Stimulated activated naive B cell treated with anti-CD40 and anti-IgM and Interleukin-4, amounts not matched to agents 10 μg/mL and 1 μg/mL and 100 μg/mL, for 72 hours (primary cell): ENCODE data around the gene TMEM82.

Experiments
- ATAC-seq, 2 donors: fragments of 150-1000 bp; cut with Tn5 transposase; replicated peaks; 2 replicates each; pipeline ENCODE4 v1.10.0; 2021; ENCODE audit warnings: moderate library complexity in 1 of 2
- DNase-seq: peaks from one replicate; pipeline ENCODE4 v3.0.0; 2021
- H3K27ac Mint-ChIP-seq: one replicate; pipeline ENCODE4 v1.8.0; 2022; ENCODE audit warnings: mild to moderate bottlenecking, mixed read lengths
- H3K27me3 Mint-ChIP-seq, 2 donors: one replicate each; pipeline ENCODE4 v1.8.0; 2022; ENCODE audit warnings: mixed read lengths in 2 of 2
- H3K36me3 Mint-ChIP-seq, 2 donors: one replicate each; pipeline ENCODE4 v1.8.0; 2022; ENCODE audit warnings: mixed read lengths in 2 of 2, mild to moderate bottlenecking in 1 of 2
- H3K4me1 Mint-ChIP-seq, 2 donors: one replicate each; pipeline ENCODE4 v1.8.0; 2022; ENCODE audit warnings: mixed read lengths in 2 of 2, mild to moderate bottlenecking in 1 of 2
- H3K4me3 Mint-ChIP-seq, 2 donors: one replicate each; pipeline ENCODE4 v1.8.0; 2022; ENCODE audit warnings: mild to moderate bottlenecking in 2 of 2, mixed read lengths in 2 of 2, moderate library complexity in 1 of 2
- H3K9me3 Mint-ChIP-seq, 2 donors: one replicate each; pipeline ENCODE4 v1.8.0; 2022; ENCODE audit warnings: mixed read lengths in 2 of 2, mild to moderate bottlenecking in 1 of 2

Gene TMEM82

GRCh38 chr1:15788624-15789301, 46.5 kb downstream of the TMEM82 start:
- Mint-ChIP-seq H3K4me1 (peaks cover 5 to 6% of the 10 kb centered on the region in 2 donors), H3K4me3 (no peak overlapping the region), H3K36me3 (no peaks in the 10 kb centered on the region), H3K27ac (no peak overlapping the region), H3K9me3 (no peaks in the 10 kb centered on the region), H3K27me3 (peaks cover 20 to 40% of the 10 kb centered on the region in 2 donors)
- ATAC-seq (peak in 1 of 2 donors; percentile 32), DNase-seq (no peak)

DNA sequence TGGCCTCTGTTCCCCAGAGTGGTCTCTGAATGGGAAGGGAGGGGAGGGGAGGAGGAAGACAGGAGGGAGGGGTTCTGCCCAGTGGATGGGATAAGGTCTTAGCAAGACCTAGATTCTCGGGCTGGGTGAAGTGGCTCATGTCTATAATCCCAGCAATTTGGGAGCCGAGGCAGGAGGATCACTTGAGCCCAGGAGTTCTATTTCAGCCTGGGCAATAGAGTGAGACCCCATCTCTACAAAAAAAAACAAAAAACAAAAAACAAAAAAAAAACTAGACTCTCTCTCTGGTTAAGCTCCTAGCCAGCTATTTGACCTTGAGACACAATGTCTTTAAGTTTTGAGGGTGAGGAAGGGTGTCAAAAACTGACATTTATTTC, 53.8 kb downstream of the TMEM82 start:
- no peaks in the 10 kb centered on the region for H3K9me3 Mint-ChIP-seq
- peaks cover 10 to 31% of the 10 kb centered on the region in 2 donors for H3K4me1 Mint-ChIP-seq
- DNase-seq (no peak), ATAC-seq (no peak)
- no peaks in the 10 kb centered on the region for H3K36me3 Mint-ChIP-seq
- no peak overlapping the region for H3K4me3 Mint-ChIP-seq
- H3K27ac Mint-ChIP-seq = no peak overlapping the region
- H3K27me3 Mint-ChIP-seq = peaks cover 16 to 22% of the 10 kb centered on the region in 2 donors
